MM.1S (cell line): Measurements from ENCODE around the gene DEDD2.

ENCODE experiments used
- EZH2 ChIP-seq: fragments of 300-600 bp; sonication (generic); optimal IDR thresholded peaks from 2 replicates; pipeline ENCODE3; 2017; ENCODE audit warnings: low read depth, mild to moderate bottlenecking, antibody characterized with exemption, low read length, mixed read lengths
- TF ChIP-seq, protein P1 (sequence below): fragments of 300-600 bp; sonication (generic); IDR thresholded peaks from 2 replicates; pipeline ENCODE4 v1.5.1; 2016; ENCODE audit warnings: antibody characterized with exemption, low read length, mixed read lengths

DNA sequence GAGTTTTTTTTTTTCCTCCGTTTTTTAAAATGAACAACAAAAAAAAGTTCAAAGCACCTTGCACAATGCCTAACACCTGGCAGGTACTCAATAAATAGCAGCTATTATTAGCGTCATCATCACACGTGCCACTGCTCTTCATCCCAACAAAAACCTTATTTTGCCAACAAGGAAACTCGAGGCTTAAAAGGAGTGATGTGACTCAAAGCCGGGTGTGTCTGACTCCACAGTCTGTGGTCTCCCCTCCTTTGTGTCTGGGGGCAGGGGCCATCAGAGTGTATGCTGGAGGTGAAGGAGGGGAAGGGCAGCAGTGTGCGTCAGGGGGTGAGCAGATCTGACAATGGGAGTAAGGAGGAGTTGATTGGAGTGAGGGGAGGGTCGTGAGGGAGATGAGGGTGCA is 51.2 kb downstream of the DEDD2 start:
- TF ChIP-seq, protein P1, sequence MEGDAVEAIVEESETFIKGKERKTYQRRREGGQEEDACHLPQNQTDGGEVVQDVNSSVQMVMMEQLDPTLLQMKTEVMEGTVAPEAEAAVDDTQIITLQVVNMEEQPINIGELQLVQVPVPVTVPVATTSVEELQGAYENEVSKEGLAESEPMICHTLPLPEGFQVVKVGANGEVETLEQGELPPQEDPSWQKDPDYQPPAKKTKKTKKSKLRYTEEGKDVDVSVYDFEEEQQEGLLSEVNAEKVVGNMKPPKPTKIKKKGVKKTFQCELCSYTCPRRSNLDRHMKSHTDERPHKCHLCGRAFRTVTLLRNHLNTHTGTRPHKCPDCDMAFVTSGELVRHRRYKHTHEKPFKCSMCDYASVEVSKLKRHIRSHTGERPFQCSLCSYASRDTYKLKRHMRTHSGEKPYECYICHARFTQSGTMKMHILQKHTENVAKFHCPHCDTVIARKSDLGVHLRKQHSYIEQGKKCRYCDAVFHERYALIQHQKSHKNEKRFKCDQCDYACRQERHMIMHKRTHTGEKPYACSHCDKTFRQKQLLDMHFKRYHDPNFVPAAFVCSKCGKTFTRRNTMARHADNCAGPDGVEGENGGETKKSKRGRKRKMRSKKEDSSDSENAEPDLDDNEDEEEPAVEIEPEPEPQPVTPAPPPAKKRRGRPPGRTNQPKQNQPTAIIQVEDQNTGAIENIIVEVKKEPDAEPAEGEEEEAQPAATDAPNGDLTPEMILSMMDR: no peak
- no peak for TF ChIP-seq EZH2
